Stimulated activated naive CD8-positive, alpha-beta T cell treated with anti-CD3 and anti-CD28 coated beads, Interleukin-15, Interleukin-2, amounts not matched to agents 100 ng/mL and 50 ng/mL, for 24 hours (primary cell): ENCODE data around the gene ZNF385C.
A peak's percentile ranks its signal among the peaks of the same experiment; 100 is the strongest.

Experiments
- H3K27ac Mint-ChIP-seq: one replicate; pipeline ENCODE4 v1.8.0; 2021; ENCODE audit warnings: mild to moderate bottlenecking, mixed read lengths
- H3K27me3 Mint-ChIP-seq: one replicate; pipeline ENCODE4 v1.8.0; 2021; ENCODE audit warnings: mixed read lengths
- H3K36me3 Mint-ChIP-seq: one replicate; pipeline ENCODE4 v1.8.0; 2021; ENCODE audit warnings: low read depth, mixed read lengths
- H3K4me1 Mint-ChIP-seq: one replicate; pipeline ENCODE4 v1.8.0; 2021; ENCODE audit warnings: low read depth, mixed read lengths
- H3K4me3 Mint-ChIP-seq: one replicate; pipeline ENCODE4 v1.8.0; 2021; ENCODE audit warnings: mild to moderate bottlenecking, mixed read lengths
- H3K9me3 Mint-ChIP-seq: one replicate; pipeline ENCODE4 v1.8.0; 2021; ENCODE audit warnings: mixed read lengths

The ZNF385C gene

GRCh38 chr17:42117397-42118125 is 19.3 kb upstream of the ZNF385C start:
- peaks cover 45% of the 10 kb centered on the region for H3K4me1 Mint-ChIP-seq
- no peaks in the 10 kb centered on the region for H3K27me3 Mint-ChIP-seq
- no peak overlapping the region for H3K27ac Mint-ChIP-seq
- peaks cover 40% of the 10 kb centered on the region for H3K36me3 Mint-ChIP-seq
- H3K4me3 Mint-ChIP-seq, result no peak overlapping the region
- no peaks in the 10 kb centered on the region for H3K9me3 Mint-ChIP-seq

- Mint-ChIP-seq H3K27me3 (no peaks in the 10 kb centered on the region), H3K4me3 (no peak overlapping the region), H3K9me3 (no peaks in the 10 kb centered on the region), H3K36me3 (peaks cover 40% of the 10 kb centered on the region), H3K4me1 (peaks cover 50% of the 10 kb centered on the region), H3K27ac (no peak overlapping the region)
These were observed 18.6 kb upstream of the ZNF385C start for GRCh38 chr17:42116705-42117396.

- H3K4me3 Mint-ChIP-seq, result no peak overlapping the region
- peaks cover 40% of the 10 kb centered on the region for H3K36me3 Mint-ChIP-seq
- H3K9me3 Mint-ChIP-seq, result no peaks in the 10 kb centered on the region
- no peaks in the 10 kb centered on the region for H3K27me3 Mint-ChIP-seq
- peaks cover 52% of the 10 kb centered on the region for H3K4me1 Mint-ChIP-seq
- H3K27ac Mint-ChIP-seq, result peak overlapping the region; percentile 19
These were observed 15.8 kb upstream of the ZNF385C start for GRCh38 chr17:42114118-42114517.

GRCh38 chr17:42113293-42114069 is 15.2 kb upstream of the ZNF385C start:
- Mint-ChIP-seq H3K27ac (peak overlapping the region; percentile 97), H3K27me3 (no peaks in the 10 kb centered on the region), H3K36me3 (peaks cover 34% of the 10 kb centered on the region), H3K4me1 (peaks cover 46% of the 10 kb centered on the region), H3K9me3 (no peaks in the 10 kb centered on the region), H3K4me3 (no peak overlapping the region)

GRCh38 chr17:42112552-42113176 is 14.4 kb upstream of the ZNF385C start, which contains the start of gene DHX58:
Gene DHX58 (minus strand): TSS chr17:42112714. CDS start chr17:42111892, 822 bp downstream.
- Mint-ChIP-seq H3K27ac (peak within 1 kb of the TSS; percentile 97), H3K4me3 (peak within 1 kb of the TSS; percentile 86), H3K4me1 (peaks cover 49% of the 10 kb centered on the region), H3K9me3 (no peaks in the 10 kb centered on the region), H3K36me3 (peaks cover 30% of the 10 kb centered on the region), H3K27me3 (no peaks in the 10 kb centered on the region)

GRCh38 chr17:42111871-42112551 is 13.7 kb upstream of the ZNF385C start:
- Mint-ChIP-seq H3K27ac (peak overlapping the region; percentile 97), H3K36me3 (peaks cover 24% of the 10 kb centered on the region), H3K4me3 (peak overlapping the region; percentile 86), H3K9me3 (no peaks in the 10 kb centered on the region), H3K27me3 (no peaks in the 10 kb centered on the region), H3K4me1 (peaks cover 53% of the 10 kb centered on the region)

- peaks cover 18% of the 10 kb centered on the region for H3K36me3 Mint-ChIP-seq
- H3K27me3 Mint-ChIP-seq, result no peaks in the 10 kb centered on the region
- peak overlapping the region; percentile 86 for H3K4me3 Mint-ChIP-seq
- H3K9me3 Mint-ChIP-seq, result no peaks in the 10 kb centered on the region
- peaks cover 46% of the 10 kb centered on the region for H3K4me1 Mint-ChIP-seq
- H3K27ac Mint-ChIP-seq, result no peak overlapping the region
These were observed 13.0 kb upstream of the ZNF385C start for GRCh38 chr17:42111265-42111636.

- H3K4me1 Mint-ChIP-seq, result peaks cover 39% of the 10 kb centered on the region
- peak overlapping the region; percentile 49 for H3K27ac Mint-ChIP-seq
- peak overlapping the region; percentile 86 for H3K4me3 Mint-ChIP-seq
- no peaks in the 10 kb centered on the region for H3K27me3 Mint-ChIP-seq
- H3K36me3 Mint-ChIP-seq, result peaks cover 11% of the 10 kb centered on the region
- no peaks in the 10 kb centered on the region for H3K9me3 Mint-ChIP-seq
These were observed 12.3 kb upstream of the ZNF385C start for GRCh38 chr17:42110301-42111264.

- Mint-ChIP-seq H3K4me1 (peaks cover 39% of the 10 kb centered on the region), H3K4me3 (no peak overlapping the region), H3K36me3 (peaks cover 3% of the 10 kb centered on the region), H3K9me3 (no peaks in the 10 kb centered on the region), H3K27ac (no peak overlapping the region), H3K27me3 (no peaks in the 10 kb centered on the region)
These were observed 10.8 kb upstream of the ZNF385C start for GRCh38 chr17:42109086-42109485.

GRCh38 chr17:42107597-42108576 is 9.6 kb upstream of the ZNF385C start:
- Mint-ChIP-seq H3K9me3 (no peaks in the 10 kb centered on the region), H3K4me3 (peak overlapping the region; percentile 60), H3K27ac (peak overlapping the region; percentile 6), H3K4me1 (peaks cover 37% of the 10 kb centered on the region), H3K36me3 (no peaks in the 10 kb centered on the region), H3K27me3 (no peaks in the 10 kb centered on the region)

- H3K27me3 Mint-ChIP-seq, result no peaks in the 10 kb centered on the region
- no peak overlapping the region for H3K27ac Mint-ChIP-seq
- H3K9me3 Mint-ChIP-seq, result no peaks in the 10 kb centered on the region
- H3K36me3 Mint-ChIP-seq, result no peaks in the 10 kb centered on the region
- no peak overlapping the region for H3K4me3 Mint-ChIP-seq
- H3K4me1 Mint-ChIP-seq, result peaks cover 32% of the 10 kb centered on the region
These were observed 8.9 kb upstream of the ZNF385C start for GRCh38 chr17:42107124-42107523.

- peaks cover 21% of the 10 kb centered on the region for H3K4me1 Mint-ChIP-seq
- no peak overlapping the region for H3K4me3 Mint-ChIP-seq
- no peaks in the 10 kb centered on the region for H3K36me3 Mint-ChIP-seq
- no peaks in the 10 kb centered on the region for H3K27me3 Mint-ChIP-seq
- H3K27ac Mint-ChIP-seq, result no peak overlapping the region
- H3K9me3 Mint-ChIP-seq, result no peaks in the 10 kb centered on the region
These were observed 7.7 kb upstream of the ZNF385C start for GRCh38 chr17:42106009-42106408.
